SK-N-SH (cell line): ENCODE measurements around the gene MCM3AP. TPM values are rescaled to one million over a fixed set of nuclear protein-coding genes. Genes with fewer than 3 reads are reported as not detected.

ENCODE experiments used
- CTCF ChIA-PET: fragments of 300-600, 350-600 bp; formaldehyde crosslinking; extraction: SDS; loops from one replicate; lab custom pipeline; 2021; lab: Yijun Ruan, JAX
- POLR2A ChIA-PET: fragments of 350-600 bp; sonication (Branson Sonifier 250); formaldehyde crosslinking; extraction: SDS; loops from one replicate; lab custom pipeline; 2020; ENCODE audit warnings: antibody characterized with exemption, inconsistent platforms; lab: Yijun Ruan, JAX
- DNase-seq: peaks from one replicate; pipeline ENCODE4 v3.0.0; 2012
- H2AFZ ChIP-seq: fragments of 200-600 bp; sonication (generic); 2 replicates; pipeline ENCODE4 v1.8.1; 2016; ENCODE audit warnings: antibody characterized with exemption, mild to moderate bottlenecking, low read depth
- H3F3A ChIP-seq: fragments of 200-600 bp; sonication (generic); replicated peaks from 2 replicates; pipeline ENCODE3; 2016; ENCODE audit warnings: antibody characterized with exemption, mild to moderate bottlenecking; ENCODE audit not compliant: insufficient read depth
- H3K27ac ChIP-seq, 2 experiments: fragments of 200-500 bp in 1 of 2; fragments of 200-600 bp in 1 of 2; sonication (Bioruptor generic) in 1 of 2; sonication (generic), shearing (Covaris generic) in 1 of 2; 2 replicates each; pipeline versions ENCODE4 v1.5.1 to v1.6.1; 2014 to 2016; ENCODE audit warnings: low read depth in 2 of 2, inconsistent platforms in 1 of 2, low read length in 1 of 2, mild to moderate bottlenecking in 1 of 2, mixed read lengths in 1 of 2
- H3K27me3 ChIP-seq: fragments of 200-600 bp; sonication (generic), shearing (Covaris generic); 2 replicates; pipeline ENCODE4 v1.6.1; 2016; ENCODE audit warnings: mixed run types; ENCODE audit not compliant: insufficient read depth
- H3K36me3 ChIP-seq, 2 experiments: fragments of 200-500 bp in 1 of 2; fragments of 200-600 bp in 1 of 2; sonication (Bioruptor generic) in 1 of 2; sonication (generic) in 1 of 2; replicated peaks in 1 of 2; 2 replicates each; pipeline versions ENCODE3 to v1.5.1; 2014 to 2016; ENCODE audit warnings: low read length in 1 of 2, mild to moderate bottlenecking in 1 of 2; ENCODE audit not compliant: insufficient read depth in 2 of 2, control insufficient read depth in 1 of 2
- H3K4me1 ChIP-seq, 2 experiments: fragments of 200-500 bp in 1 of 2; fragments of 200-600 bp in 1 of 2; sonication (Bioruptor generic) in 1 of 2; sonication (generic), shearing (Covaris generic) in 1 of 2; 2 replicates each; pipeline versions ENCODE4 v1.5.1 to v1.6.1; 2014 to 2016; ENCODE audit warnings: low read depth in 1 of 2, low read length in 1 of 2, mixed run types in 1 of 2; ENCODE audit not compliant: insufficient read depth in 2 of 2, control insufficient read depth in 1 of 2
- H3K4me2 ChIP-seq: fragments of 200-600 bp; sonication (generic), shearing (Covaris generic); 2 replicates; pipeline ENCODE4 v1.6.1; 2017; ENCODE audit warnings: mixed run types
- H3K4me3 ChIP-seq, 2 experiments: fragments of 200-500 bp in 1 of 2; fragments of 200-600 bp in 1 of 2; sonication (Bioruptor generic) in 1 of 2; sonication (generic), shearing (Covaris generic) in 1 of 2; 2 replicates each; pipeline versions ENCODE4 v1.5.1 to v1.8.1; 2014 to 2016; ENCODE audit warnings: low read depth in 2 of 2, inconsistent platforms in 1 of 2, low read length in 1 of 2, mild to moderate bottlenecking in 1 of 2, mixed read lengths in 1 of 2, moderate library complexity in 1 of 2
- H3K79me2 ChIP-seq: fragments of 200-600 bp; sonication (generic); 2 replicates; pipeline ENCODE4 v1.8.1; 2017; ENCODE audit warnings: mild to moderate bottlenecking; ENCODE audit not compliant: insufficient read depth
- H3K9ac ChIP-seq: fragments of 200-600 bp; sonication (generic); 2 replicates; pipeline ENCODE4 v1.6.1; 2017; ENCODE audit warnings: mixed run types
- H3K9me2 ChIP-seq: fragments of 200-600 bp; sonication (generic); 2 replicates; pipeline ENCODE4 v1.6.1; 2017; ENCODE audit warnings: mixed run types
- H3K9me3 ChIP-seq: fragments of 200-600 bp; sonication (generic); 2 replicates; pipeline ENCODE4 v1.6.1; 2017; ENCODE audit warnings: mixed run types, mild to moderate bottlenecking, moderate library complexity
- H4K20me1 ChIP-seq: fragments of 200-600 bp; sonication (generic); 2 replicates; pipeline ENCODE4 v1.6.1; 2017; ENCODE audit warnings: mild to moderate bottlenecking, mixed run types; ENCODE audit not compliant: insufficient read depth
- EP300 ChIP-seq, 2 experiments: IDR thresholded peaks; 2 replicates each; pipeline versions ENCODE4 v1.4.0 to v1.6.1; 2012; ENCODE audit warnings: borderline replicate concordance in 1 of 2, low read depth in 1 of 2, low read length in 1 of 2
- FOSL2 ChIP-seq: IDR thresholded peaks from 2 replicates; pipeline ENCODE4 v1.4.0; 2012; ENCODE audit warnings: low read depth, mild to moderate bottlenecking, moderate library complexity, borderline replicate concordance
- FOXM1 ChIP-seq: IDR thresholded peaks from 2 replicates; pipeline ENCODE4 v1.4.0; 2012; ENCODE audit warnings: low read depth, mild to moderate bottlenecking
- GABPA ChIP-seq: IDR thresholded peaks from 2 replicates; pipeline ENCODE4 v1.4.0; 2012; ENCODE audit warnings: low read depth, mild to moderate bottlenecking
- NFIC ChIP-seq: IDR thresholded peaks from 2 replicates; pipeline ENCODE4 v1.4.0; 2012; ENCODE audit warnings: borderline replicate concordance
- NRF1 ChIP-seq: IDR thresholded peaks from 2 replicates; pipeline ENCODE4 v1.6.1; 2012; ENCODE audit warnings: low read depth, mild to moderate bottlenecking, low read length
- POLR2AphosphoS5 ChIP-seq: IDR thresholded peaks from 2 replicates; pipeline ENCODE4 v1.6.1; 2012; ENCODE audit warnings: low read depth, low read length
- RCOR1 ChIP-seq: fragments of 150-350 bp; IDR thresholded peaks from 2 replicates; pipeline ENCODE4 v1.6.1; 2017; ENCODE audit warnings: antibody characterized with exemption, low read length
- REST ChIP-seq: IDR thresholded peaks from 2 replicates; pipeline ENCODE4 v1.6.1; 2012; ENCODE audit warnings: mild to moderate bottlenecking, low read depth, low read length, moderate library complexity
- RFX5 ChIP-seq: IDR thresholded peaks from 2 replicates; pipeline ENCODE4 v1.6.1; 2012; ENCODE audit warnings: mild to moderate bottlenecking, improper control_type of control experiment, low read length
- SIN3A ChIP-seq: IDR thresholded peaks from 2 replicates; pipeline ENCODE4 v1.6.1; 2012; ENCODE audit warnings: low read depth, mild to moderate bottlenecking, low read length, moderate library complexity, borderline replicate concordance
- SMC3 ChIP-seq: IDR thresholded peaks from 2 replicates; pipeline ENCODE4 v1.6.1; 2012; ENCODE audit warnings: low read depth, low read length, improper control_type of control experiment
- TAF1 ChIP-seq: IDR thresholded peaks from 2 replicates; pipeline ENCODE4 v1.6.1; 2012; ENCODE audit warnings: low read depth, mild to moderate bottlenecking, low read length, moderate library complexity, borderline replicate concordance
- ZBTB33 ChIP-seq: IDR thresholded peaks from 2 replicates; pipeline ENCODE4 v1.4.0; 2012; ENCODE audit warnings: low read depth, borderline replicate concordance
- WGBS: methylation state at CpG from one replicate; pipeline ENCODE4 v1.1.6; 2017; ENCODE audit warnings: low lambda C conversion rate; 5-methylcytosine and 5-hydroxymethylcytosine counted together
- polyA plus RNA-seq, 3 experiments: library from polyadenylated mRNA; depleted of rRNA; stranded (reverse); fragments of >200 nt; gene quantifications; 2 replicates each; pipeline ENCODE4 v1.2.3, GENCODE V29; 2012
- TF ChIP-seq, protein P1 (sequence below): fragments of 150-350 bp; IDR thresholded peaks from 2 replicates; pipeline ENCODE4 v1.6.1; 2016; ENCODE audit warnings: mild to moderate bottlenecking, low read depth, low read length
- TF ChIP-seq, protein P2 (sequence below): IDR thresholded peaks from 2 replicates; pipeline ENCODE4 v1.4.0; 2012; ENCODE audit warnings: low read depth

MCM3AP gene
- polyA plus RNA-seq, 1 of the 3 experiments (the other 2 are of a cell fraction) = 42.9 TPM

GRCh38 chr21:46266946-46267345, 18.5 kb downstream of the MCM3AP start:
- no peak overlapping the region for H2AFZ ChIP-seq
- no peaks in the 10 kb centered on the region; the same call in 1 of the 2 replicates for H3K79me2 ChIP-seq
- no peaks in the 10 kb centered on the region for H3F3A ChIP-seq
- H4K20me1 ChIP-seq = no peaks in the 10 kb centered on the region
- ChIA-PET POLR2A (no interaction called here), CTCF (interaction anchor here (0.7 kb wide), 1 partner anchor 9 kb away, joined by 3 read pairs; no protein-coding TSS in a partner anchor)
- no peak overlapping the region for H3K4me2 ChIP-seq
- no peak for DNase-seq
- no peaks in the 10 kb centered on the region for H3K9me2 ChIP-seq
- H3K27ac ChIP-seq = no peak overlapping the region
- TF ChIP-seq SIN3A = no peak
- TF ChIP-seq ZBTB33 = no peak
- TF ChIP-seq FOXM1 = no peak
- TF ChIP-seq, protein P1, sequence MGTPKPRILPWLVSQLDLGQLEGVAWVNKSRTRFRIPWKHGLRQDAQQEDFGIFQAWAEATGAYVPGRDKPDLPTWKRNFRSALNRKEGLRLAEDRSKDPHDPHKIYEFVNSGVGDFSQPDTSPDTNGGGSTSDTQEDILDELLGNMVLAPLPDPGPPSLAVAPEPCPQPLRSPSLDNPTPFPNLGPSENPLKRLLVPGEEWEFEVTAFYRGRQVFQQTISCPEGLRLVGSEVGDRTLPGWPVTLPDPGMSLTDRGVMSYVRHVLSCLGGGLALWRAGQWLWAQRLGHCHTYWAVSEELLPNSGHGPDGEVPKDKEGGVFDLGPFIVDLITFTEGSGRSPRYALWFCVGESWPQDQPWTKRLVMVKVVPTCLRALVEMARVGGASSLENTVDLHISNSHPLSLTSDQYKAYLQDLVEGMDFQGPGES = no peak
- no peaks in the 10 kb centered on the region for H3K4me1 ChIP-seq
- H3K4me3 ChIP-seq = no peak overlapping the region
- H3K36me3 ChIP-seq = peaks cover 47 to 65% of the 10 kb centered on the region in 2 experiments
- 93% methylated on average over 18 of the region's 19 CpGs for WGBS
- H3K9ac ChIP-seq = no peak overlapping the region
- H3K9me3 ChIP-seq = no peaks in the 10 kb centered on the region
- no peaks in the 10 kb centered on the region for H3K27me3 ChIP-seq

DNA sequence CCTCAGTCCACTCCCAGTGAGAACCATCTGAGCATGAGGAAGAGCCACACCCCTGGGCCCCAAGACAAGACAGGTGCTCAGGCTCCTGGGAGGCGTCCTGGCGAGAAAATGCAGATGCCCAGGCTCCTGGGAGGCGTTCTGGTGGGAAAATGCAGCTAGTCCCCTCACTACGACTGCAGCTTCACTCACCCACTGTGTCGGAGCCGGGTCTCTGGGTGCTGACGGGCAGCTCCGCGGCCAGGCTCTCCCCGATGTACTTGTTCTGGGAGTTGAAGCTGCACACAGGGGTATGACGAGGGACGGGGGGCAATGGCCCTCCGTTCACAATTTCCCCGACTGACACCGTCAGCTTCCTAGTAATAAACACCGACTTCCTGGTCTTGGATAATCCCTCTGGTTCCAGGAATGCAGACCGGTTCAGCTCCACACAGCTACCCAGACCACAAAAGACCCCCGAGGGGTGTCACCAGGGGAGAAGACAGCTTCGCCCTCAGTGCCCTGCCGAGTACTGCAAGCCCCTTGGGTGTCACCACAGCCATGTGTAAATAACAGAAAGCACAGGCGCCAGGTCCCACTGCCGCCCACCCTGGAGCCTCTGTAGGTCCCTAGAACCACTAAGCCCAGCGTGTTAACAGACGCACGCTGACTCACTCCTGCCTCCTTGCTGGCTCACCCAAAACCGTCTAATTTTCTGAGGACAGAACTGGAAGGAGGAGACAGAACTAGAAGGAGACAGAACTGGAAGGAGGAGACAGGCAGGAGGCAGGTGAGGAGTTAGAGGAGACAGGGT, 19.5 kb downstream of the MCM3AP start:
- no peak overlapping the region for H2AFZ ChIP-seq
- no peak overlapping the region for H3K4me2 ChIP-seq
- POLR2A ChIA-PET = no interaction called here
- no peak overlapping the region for H3K4me3 ChIP-seq
- CTCF ChIA-PET = no interaction called here
- H3K4me1 ChIP-seq = no peaks in the 10 kb centered on the region
- H3K27me3 ChIP-seq = no peaks in the 10 kb centered on the region
- H3K9me3 ChIP-seq = no peaks in the 10 kb centered on the region
- H3K79me2 ChIP-seq = no peaks in the 10 kb centered on the region; the same call in 1 of the 2 replicates
- H3K27ac ChIP-seq = no peak overlapping the region
- H3K9ac ChIP-seq = no peak overlapping the region
- H3F3A ChIP-seq = no peaks in the 10 kb centered on the region
- H3K36me3 ChIP-seq = peaks cover 41 to 67% of the 10 kb centered on the region in 2 experiments
- DNase-seq = no peak
- no peaks in the 10 kb centered on the region for H3K9me2 ChIP-seq
- WGBS = 86% methylated on average over 19 of the region's 26 CpGs
- H4K20me1 ChIP-seq = no peaks in the 10 kb centered on the region
- TF ChIP-seq FOSL2 (no peak), REST (no peak), TAF1 (no peak), SMC3 (no peak), ZBTB33 (no peak), NRF1 (no peak), EP300 (IDR thresholded peaks at IDR 0.05; ENCODE audit: borderline replicate concordance in 1 of 2, low read depth in 1 of 2, low read length in 1 of 2) (no peak), NFIC (no peak), RFX5 (no peak), RCOR1 (no peak), POLR2AphosphoS5 (no peak), GABPA (no peak), SIN3A (no peak)
- TF ChIP-seq, protein P2, sequence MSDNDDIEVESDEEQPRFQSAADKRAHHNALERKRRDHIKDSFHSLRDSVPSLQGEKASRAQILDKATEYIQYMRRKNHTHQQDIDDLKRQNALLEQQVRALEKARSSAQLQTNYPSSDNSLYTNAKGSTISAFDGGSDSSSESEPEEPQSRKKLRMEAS = no peak
